Type B pancreatic cell (in vitro differentiated cells): ENCODE results near the gene DUSP22. TPM values are rescaled to one million over a fixed set of nuclear protein-coding genes. Genes with fewer than 3 reads are reported as not detected.
"Not testable (repeated sequence)": the region's sequence is repeated elsewhere in the genome, so short reads cannot be mapped to it uniquely, and the experiment has no call there.

ENCODE experiments used
- DNase-seq: peaks from one replicate; pipeline ENCODE4 v3.0.0; 2021; ENCODE audit warnings: mixed read lengths; ENCODE audit not compliant: unreplicated experiment; ENCODE audit errors: extremely low spot score
- H3K27ac Mint-ChIP-seq: 2 replicates; pipeline ENCODE4 v1.8.0; 2021; ENCODE audit warnings: mild to moderate bottlenecking, mixed read lengths
- H3K27me3 Mint-ChIP-seq: 2 replicates; pipeline ENCODE4 v1.8.0; 2021; ENCODE audit warnings: mixed read lengths
- H3K36me3 Mint-ChIP-seq: 2 replicates; pipeline ENCODE4 v1.8.0; 2021; ENCODE audit warnings: mixed read lengths
- H3K4me1 Mint-ChIP-seq: one replicate; pipeline ENCODE4 v1.8.0; 2021; ENCODE audit warnings: mixed read lengths; ENCODE audit not compliant: unreplicated experiment
- H3K4me3 Mint-ChIP-seq: 2 replicates; pipeline ENCODE4 v1.8.0; 2021; ENCODE audit warnings: mild to moderate bottlenecking, mixed read lengths
- H3K9me3 Mint-ChIP-seq: 2 replicates; pipeline ENCODE4 v1.8.0; 2021; ENCODE audit warnings: mixed read lengths
- total RNA-seq: library from RNA; stranded (reverse); gene quantifications from 2 replicates; pipeline ENCODE4 v1.2.1, GENCODE V29; 2021; ENCODE audit warnings: low replicate concordance
- TF ChIP-seq, protein P1 (sequence below): fragments of 200-600 bp; sonication (generic); conservative IDR thresholded peaks from 2 replicates; pipeline ENCODE4 v1.5.0; 2021; ENCODE audit warnings: antibody characterized with exemption, mild to moderate bottlenecking

Gene DUSP22
- total RNA-seq, 1 donor from 2014 or later: 25.0 TPM

DNA sequence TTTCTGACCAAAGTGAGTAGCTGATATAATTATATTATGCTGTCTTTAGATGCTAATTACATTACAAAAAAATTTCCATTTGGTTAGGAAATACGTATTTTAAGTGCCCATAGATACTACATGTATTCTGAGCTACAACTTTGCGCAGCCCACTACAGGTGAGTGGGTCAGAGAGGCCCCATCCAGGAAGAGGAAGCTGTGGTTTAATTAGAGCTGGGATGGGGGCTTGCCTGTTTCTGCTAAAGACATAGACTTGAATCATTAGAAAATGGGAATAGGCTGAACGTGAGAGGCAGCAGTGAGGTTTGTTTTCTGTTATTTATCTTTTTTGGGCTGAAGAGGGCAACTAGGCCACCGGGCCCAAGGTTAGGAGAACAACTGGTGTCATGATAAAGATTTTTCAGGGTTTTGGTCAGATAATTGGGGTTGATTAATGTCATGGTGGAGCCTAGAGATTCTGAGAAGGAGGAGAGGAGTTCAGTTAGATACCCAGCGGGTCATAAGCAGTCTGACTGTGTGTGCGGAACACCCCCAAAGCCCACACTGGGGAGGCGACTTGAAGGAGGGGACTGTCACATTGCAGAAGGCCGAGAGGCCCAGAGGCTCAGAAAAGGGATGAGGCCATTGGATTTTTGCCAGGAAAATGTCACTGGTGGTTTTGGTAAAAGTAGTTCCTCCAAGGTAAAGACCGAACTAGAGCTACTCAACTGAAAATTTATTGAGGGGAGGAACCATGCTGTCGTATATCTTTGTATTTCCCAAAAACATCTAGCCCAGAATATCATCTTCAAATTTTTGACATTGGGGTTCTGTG is 84.7 kb downstream of the DUSP22 start:
- Mint-ChIP-seq H3K27ac (no peak overlapping the region), H3K27me3 (peaks cover 32% of the 10 kb centered on the region), H3K9me3 (peaks cover 5% of the 10 kb centered on the region), H3K4me1 (no peaks in the 10 kb centered on the region), H3K4me3 (no peak overlapping the region), H3K36me3 (no peaks in the 10 kb centered on the region)
- no peak for DNase-seq
- TF ChIP-seq, protein P1, sequence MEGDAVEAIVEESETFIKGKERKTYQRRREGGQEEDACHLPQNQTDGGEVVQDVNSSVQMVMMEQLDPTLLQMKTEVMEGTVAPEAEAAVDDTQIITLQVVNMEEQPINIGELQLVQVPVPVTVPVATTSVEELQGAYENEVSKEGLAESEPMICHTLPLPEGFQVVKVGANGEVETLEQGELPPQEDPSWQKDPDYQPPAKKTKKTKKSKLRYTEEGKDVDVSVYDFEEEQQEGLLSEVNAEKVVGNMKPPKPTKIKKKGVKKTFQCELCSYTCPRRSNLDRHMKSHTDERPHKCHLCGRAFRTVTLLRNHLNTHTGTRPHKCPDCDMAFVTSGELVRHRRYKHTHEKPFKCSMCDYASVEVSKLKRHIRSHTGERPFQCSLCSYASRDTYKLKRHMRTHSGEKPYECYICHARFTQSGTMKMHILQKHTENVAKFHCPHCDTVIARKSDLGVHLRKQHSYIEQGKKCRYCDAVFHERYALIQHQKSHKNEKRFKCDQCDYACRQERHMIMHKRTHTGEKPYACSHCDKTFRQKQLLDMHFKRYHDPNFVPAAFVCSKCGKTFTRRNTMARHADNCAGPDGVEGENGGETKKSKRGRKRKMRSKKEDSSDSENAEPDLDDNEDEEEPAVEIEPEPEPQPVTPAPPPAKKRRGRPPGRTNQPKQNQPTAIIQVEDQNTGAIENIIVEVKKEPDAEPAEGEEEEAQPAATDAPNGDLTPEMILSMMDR: no peak

DNA sequence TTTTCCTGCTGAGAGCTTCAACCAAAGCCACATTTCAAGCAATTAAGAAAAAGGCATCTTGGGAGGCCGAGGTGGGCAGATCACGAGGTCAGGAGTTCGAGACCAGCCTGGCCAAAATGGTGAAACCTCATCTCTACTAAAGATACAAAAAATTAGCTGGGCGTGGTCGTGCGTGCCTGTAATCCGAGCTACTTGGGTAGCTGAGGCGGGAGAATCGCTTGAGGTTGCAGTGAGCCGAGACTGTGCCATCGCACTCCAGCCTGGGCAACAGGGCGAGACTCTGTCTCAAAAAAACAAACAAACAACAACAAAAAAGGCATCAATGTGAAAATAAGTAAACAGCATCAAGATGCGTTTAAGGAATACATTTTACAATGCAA is 85.3 kb downstream of the DUSP22 start:
- H3K27me3 Mint-ChIP-seq: peaks cover 36% of the 10 kb centered on the region
- not testable (repeated sequence) for H3K27ac Mint-ChIP-seq, H3K4me3 Mint-ChIP-seq, H3K4me1 Mint-ChIP-seq, DNase-seq, H3K9me3 Mint-ChIP-seq, H3K36me3 Mint-ChIP-seq

DNA sequence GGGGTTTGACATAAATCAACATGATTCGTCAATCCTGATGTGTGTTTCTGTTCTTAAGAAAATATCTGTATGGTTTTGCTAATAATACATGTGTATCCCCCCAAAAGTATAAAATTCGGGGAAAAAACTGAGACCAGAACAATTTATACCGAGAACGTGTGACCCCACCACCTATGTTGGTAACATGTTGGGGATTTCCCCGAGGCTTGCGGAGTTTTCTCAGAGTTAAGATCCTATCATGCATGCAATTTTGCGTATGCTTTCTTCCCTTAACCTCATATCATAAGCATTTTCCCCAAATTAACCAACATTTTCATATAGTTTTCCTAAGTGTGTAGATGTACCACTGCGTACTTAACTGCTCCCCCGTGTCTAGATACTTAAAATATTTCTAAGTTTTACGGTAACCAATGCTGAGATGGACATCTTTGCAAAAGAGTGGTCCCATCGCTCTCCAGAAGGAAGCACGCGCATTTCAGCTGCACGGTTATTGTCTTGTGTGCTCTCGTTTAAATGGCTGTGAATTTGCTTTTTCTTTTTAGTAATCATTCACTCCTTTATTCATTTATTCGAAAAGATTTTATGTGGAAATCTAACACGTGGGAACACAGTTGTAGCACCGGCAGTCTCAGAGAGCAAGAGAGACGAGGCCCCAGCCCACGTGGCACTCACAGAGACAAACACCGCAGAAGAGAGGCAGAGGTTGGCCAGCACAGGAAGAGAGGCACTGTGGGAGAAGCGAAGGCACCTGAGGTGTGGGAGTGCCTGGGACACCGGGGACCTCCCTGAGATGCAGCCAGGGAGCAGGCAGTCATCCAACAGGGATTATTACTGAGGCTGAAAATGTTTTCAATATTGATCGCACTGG is 86.0 kb downstream of the DUSP22 start:
- TF ChIP-seq, protein P1: no peak
- Mint-ChIP-seq H3K27ac (no peak overlapping the region), H3K36me3 (no peaks in the 10 kb centered on the region), H3K27me3 (peaks cover 32% of the 10 kb centered on the region), H3K4me3 (no peak overlapping the region), H3K4me1 (no peaks in the 10 kb centered on the region), H3K9me3 (peaks cover 5% of the 10 kb centered on the region)
- DNase-seq: no peak

DNA sequence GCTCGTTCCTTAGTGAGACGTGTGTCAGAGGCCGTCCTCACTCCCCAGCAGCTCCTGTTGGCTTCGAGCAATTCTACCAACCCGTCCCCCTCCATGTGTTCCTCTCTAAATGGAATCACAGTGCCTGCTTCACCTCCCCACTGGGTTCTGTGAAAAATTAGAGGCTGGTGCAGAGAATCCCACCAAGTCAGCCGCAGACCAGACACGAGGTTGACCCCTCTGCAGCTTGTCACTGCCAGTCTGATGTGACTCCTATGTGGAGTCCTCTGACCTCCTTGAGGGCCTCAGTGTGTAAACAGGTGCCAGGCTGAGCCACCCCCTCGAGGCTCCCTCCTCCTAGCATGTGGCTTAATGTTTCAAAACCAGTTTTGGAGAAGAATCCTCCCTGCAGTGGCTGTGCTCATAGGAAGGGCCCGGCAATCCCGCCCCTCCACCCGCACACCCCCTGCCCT is 86.7 kb downstream of the DUSP22 start:
- H3K4me1 Mint-ChIP-seq: no peaks in the 10 kb centered on the region
- TF ChIP-seq, protein P1: no peak
- peaks cover 34% of the 10 kb centered on the region for H3K27me3 Mint-ChIP-seq
- no peaks in the 10 kb centered on the region for H3K36me3 Mint-ChIP-seq
- H3K27ac Mint-ChIP-seq: no peak overlapping the region
- H3K9me3 Mint-ChIP-seq: peaks cover 5% of the 10 kb centered on the region
- DNase-seq: no peak
- no peak overlapping the region for H3K4me3 Mint-ChIP-seq

DNA sequence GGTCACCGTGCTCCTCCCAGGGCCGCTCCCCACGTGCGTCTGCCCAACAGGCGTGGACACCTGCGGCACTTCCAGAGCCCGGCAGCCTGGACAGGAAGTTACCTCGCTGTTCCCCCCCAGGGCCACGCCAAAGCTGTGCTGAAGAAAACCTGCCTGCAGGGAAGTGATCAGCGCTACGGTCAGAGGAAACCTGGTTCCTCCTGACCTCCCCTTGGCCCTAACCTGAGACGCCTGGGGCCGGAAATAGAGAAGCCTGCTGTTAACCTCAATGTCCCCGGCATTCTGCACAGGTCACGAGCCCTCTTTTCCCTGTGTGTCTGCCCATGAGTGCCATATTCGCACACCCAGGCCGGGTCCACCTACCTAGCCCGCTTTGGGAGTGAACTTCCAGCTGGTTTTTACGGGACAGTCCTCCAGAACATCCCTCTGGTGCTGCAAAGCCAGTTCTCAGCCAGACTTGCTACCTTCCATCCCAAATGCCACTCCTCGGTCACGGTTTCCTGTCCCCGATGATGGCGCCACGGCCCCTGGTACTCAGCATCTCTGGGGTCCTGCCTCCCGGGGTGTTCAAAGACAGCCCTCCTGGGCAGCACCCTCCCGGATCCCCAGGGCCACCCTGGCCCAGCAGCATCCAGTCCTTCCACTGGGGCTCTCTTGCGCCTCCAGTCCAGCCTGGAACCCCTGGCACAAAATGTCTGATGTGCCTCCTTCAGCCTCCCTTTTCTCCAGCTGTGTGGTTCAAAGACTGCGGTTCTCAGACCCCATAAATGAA is 87.3 kb downstream of the DUSP22 start:
- no peaks in the 10 kb centered on the region for H3K4me1 Mint-ChIP-seq
- TF ChIP-seq, protein P1: no peak
- H3K9me3 Mint-ChIP-seq: peaks cover 5% of the 10 kb centered on the region
- H3K36me3 Mint-ChIP-seq: no peaks in the 10 kb centered on the region
- no peak overlapping the region for H3K4me3 Mint-ChIP-seq
- peaks cover 34% of the 10 kb centered on the region for H3K27me3 Mint-ChIP-seq
- no peak for DNase-seq
- no peak overlapping the region for H3K27ac Mint-ChIP-seq
